Measurements from ENCODE around the gene QRFP. TPM values are rescaled to one million over a fixed set of nuclear protein-coding genes. Genes with fewer than 3 reads are reported as not detected.

Gene QRFP
- total and polyA plus RNA-seq, 11 donors, result not detected

- no peaks in the 10 kb centered on the region for H3K27me3 ChIP-seq
- 15 to 32% (median 22%) methylated on average over 23 to 28 of the region's 28 CpGs for WGBS, 4 donors
- peaks cover 2 to 62% (median 46%) of the 10 kb centered on the region in 12 donors for H3K4me1 ChIP-seq
- H3K4me3 ChIP-seq, result peak overlapping the region in 2 of 12 donors; percentile 17 to 19
- peak; percentile 77 to 97 (median 94) for ATAC-seq
- intact Hi-C loops (cut with DNase I), result loop anchor here in 9 of 10 donors (1.0 to 10.0 kb wide), 9 partner anchors 26 to 184 kb away; partner anchors contain the start of gene ABL1 (in 1 of the 9)
- H3K27ac ChIP-seq, result peak overlapping the region; percentile 4 to 85 (median 70)
- TF ChIP-seq, protein P1, sequence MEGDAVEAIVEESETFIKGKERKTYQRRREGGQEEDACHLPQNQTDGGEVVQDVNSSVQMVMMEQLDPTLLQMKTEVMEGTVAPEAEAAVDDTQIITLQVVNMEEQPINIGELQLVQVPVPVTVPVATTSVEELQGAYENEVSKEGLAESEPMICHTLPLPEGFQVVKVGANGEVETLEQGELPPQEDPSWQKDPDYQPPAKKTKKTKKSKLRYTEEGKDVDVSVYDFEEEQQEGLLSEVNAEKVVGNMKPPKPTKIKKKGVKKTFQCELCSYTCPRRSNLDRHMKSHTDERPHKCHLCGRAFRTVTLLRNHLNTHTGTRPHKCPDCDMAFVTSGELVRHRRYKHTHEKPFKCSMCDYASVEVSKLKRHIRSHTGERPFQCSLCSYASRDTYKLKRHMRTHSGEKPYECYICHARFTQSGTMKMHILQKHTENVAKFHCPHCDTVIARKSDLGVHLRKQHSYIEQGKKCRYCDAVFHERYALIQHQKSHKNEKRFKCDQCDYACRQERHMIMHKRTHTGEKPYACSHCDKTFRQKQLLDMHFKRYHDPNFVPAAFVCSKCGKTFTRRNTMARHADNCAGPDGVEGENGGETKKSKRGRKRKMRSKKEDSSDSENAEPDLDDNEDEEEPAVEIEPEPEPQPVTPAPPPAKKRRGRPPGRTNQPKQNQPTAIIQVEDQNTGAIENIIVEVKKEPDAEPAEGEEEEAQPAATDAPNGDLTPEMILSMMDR (IDR thresholded peaks at IDR 0.05), result peak; percentile 19 to 78 (median 56)
- no peak for TF ChIP-seq POLR2A (IDR thresholded peaks at IDR 0.05)
- H3K36me3 ChIP-seq, result peaks cover 0 to 76% (median 61%) of the 10 kb centered on the region in 9 donors
- H3K9me3 ChIP-seq, result no peaks in the 10 kb centered on the region
- peak; percentile 83 to 91 (median 86) for DNase-seq
Observed at GRCh38 chr9:130860458-130861316, 35.9 kb downstream of the QRFP start.

- 65 to 71% (median 67%) methylated on average over 20 of the region's 20 CpGs for WGBS, 4 donors
- peaks cover 2 to 61% (median 46%) of the 10 kb centered on the region in 12 donors for H3K4me1 ChIP-seq
- no peak overlapping the region for H3K4me3 ChIP-seq
- TF ChIP-seq, protein P1 (IDR thresholded peaks at IDR 0.05), result no peak
- no peak for TF ChIP-seq POLR2A (IDR thresholded peaks at IDR 0.05)
- ATAC-seq, result no peak
- H3K36me3 ChIP-seq, result peaks cover 0 to 76% (median 62%) of the 10 kb centered on the region in 9 donors
- DNase-seq, result no peak
- intact Hi-C loops (cut with DNase I), result no loop called here
- no peaks in the 10 kb centered on the region for H3K27me3 ChIP-seq
- H3K9me3 ChIP-seq, result no peaks in the 10 kb centered on the region
- H3K27ac ChIP-seq, result peak overlapping the region in 11 of 12 donors; percentile 25 to 85 (median 72)
Observed at GRCh38 chr9:130858739-130859705, 37.6 kb downstream of the QRFP start.

GRCh38 chr9:130857864-130858738 is 38.5 kb downstream of the QRFP start:
- H3K27ac ChIP-seq, result peak overlapping the region in 11 of 12 donors; percentile 25 to 85 (median 72)
- H3K9me3 ChIP-seq, result no peaks in the 10 kb centered on the region
- TF ChIP-seq, protein P1 (IDR thresholded peaks at IDR 0.05), result no peak
- TF ChIP-seq POLR2A (IDR thresholded peaks at IDR 0.05), result no peak
- H3K27me3 ChIP-seq, result no peaks in the 10 kb centered on the region
- peaks cover 0 to 71% (median 56%) of the 10 kb centered on the region in 9 donors for H3K36me3 ChIP-seq
- 49 to 57% (median 54%) methylated on average over 22 of the region's 22 CpGs for WGBS, 4 donors
- peak in 4 of 5 donors; percentile 70 to 81 (median 72) for DNase-seq
- ATAC-seq, result peak in 3 of 4 donors; percentile 53 to 69 (median 66)
- H3K4me3 ChIP-seq, result no peak overlapping the region
- peaks cover 2 to 62% (median 43%) of the 10 kb centered on the region in 12 donors for H3K4me1 ChIP-seq
- intact Hi-C loops (cut with DNase I), result no loop called here
